ENCODE results near the gene ROCK2. TPM values are rescaled to one million over a fixed set of nuclear protein-coding genes. Genes with fewer than 3 reads are reported as not detected.

The ROCK2 gene
- total and polyA plus RNA-seq, 2 of the 13 experiments (the other 11 are each of a cell fraction or from before 2014, with no cell fraction given), result 38.1 to 119 TPM

GRCh38 chr2:11158916-11159573, 185.4 kb downstream of the ROCK2 start (continued):
- TF ChIP-seq THAP9 (CRISPR knock-in tag; IDR thresholded peaks at IDR 0.05; ENCODE audit: borderline replicate concordance), result no peak
- TF ChIP-seq, protein P1, sequence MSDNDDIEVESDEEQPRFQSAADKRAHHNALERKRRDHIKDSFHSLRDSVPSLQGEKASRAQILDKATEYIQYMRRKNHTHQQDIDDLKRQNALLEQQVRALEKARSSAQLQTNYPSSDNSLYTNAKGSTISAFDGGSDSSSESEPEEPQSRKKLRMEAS (IDR thresholded peaks at IDR 0.05), result peak; percentile 67
- 0 out of 2 replicates have a peak, but pooled peaks have one; percentile 30 for TF ChIP-seq ZNF564 (CRISPR knock-in tag; IDR thresholded peaks at IDR 0.05)
- TF ChIP-seq, protein P2, sequence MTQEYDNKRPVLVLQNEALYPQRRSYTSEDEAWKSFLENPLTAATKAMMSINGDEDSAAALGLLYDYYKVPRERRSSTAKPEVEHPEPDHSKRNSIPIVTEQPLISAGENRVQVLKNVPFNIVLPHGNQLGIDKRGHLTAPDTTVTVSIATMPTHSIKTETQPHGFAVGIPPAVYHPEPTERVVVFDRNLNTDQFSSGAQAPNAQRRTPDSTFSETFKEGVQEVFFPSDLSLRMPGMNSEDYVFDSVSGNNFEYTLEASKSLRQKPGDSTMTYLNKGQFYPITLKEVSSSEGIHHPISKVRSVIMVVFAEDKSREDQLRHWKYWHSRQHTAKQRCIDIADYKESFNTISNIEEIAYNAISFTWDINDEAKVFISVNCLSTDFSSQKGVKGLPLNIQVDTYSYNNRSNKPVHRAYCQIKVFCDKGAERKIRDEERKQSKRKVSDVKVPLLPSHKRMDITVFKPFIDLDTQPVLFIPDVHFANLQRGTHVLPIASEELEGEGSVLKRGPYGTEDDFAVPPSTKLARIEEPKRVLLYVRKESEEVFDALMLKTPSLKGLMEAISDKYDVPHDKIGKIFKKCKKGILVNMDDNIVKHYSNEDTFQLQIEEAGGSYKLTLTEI (CRISPR knock-in tag; conservative IDR thresholded peaks at IDR 0.05), result no peak
- TF ChIP-seq TEAD2 (CRISPR knock-in tag; IDR thresholded peaks at IDR 0.05), result no peak
- no peak for TF ChIP-seq BRF2 (CRISPR knock-in tag; IDR thresholded peaks at IDR 0.05)
- TF ChIP-seq, protein P3, sequence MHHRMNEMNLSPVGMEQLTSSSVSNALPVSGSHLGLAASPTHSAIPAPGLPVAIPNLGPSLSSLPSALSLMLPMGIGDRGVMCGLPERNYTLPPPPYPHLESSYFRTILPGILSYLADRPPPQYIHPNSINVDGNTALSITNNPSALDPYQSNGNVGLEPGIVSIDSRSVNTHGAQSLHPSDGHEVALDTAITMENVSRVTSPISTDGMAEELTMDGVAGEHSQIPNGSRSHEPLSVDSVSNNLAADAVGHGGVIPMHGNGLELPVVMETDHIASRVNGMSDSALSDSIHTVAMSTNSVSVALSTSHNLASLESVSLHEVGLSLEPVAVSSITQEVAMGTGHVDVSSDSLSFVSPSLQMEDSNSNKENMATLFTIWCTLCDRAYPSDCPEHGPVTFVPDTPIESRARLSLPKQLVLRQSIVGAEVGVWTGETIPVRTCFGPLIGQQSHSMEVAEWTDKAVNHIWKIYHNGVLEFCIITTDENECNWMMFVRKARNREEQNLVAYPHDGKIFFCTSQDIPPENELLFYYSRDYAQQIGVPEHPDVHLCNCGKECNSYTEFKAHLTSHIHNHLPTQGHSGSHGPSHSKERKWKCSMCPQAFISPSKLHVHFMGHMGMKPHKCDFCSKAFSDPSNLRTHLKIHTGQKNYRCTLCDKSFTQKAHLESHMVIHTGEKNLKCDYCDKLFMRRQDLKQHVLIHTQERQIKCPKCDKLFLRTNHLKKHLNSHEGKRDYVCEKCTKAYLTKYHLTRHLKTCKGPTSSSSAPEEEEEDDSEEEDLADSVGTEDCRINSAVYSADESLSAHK (CRISPR knock-in tag; IDR thresholded peaks at IDR 0.05; ENCODE audit: borderline replicate concordance), result no peak
- TF ChIP-seq, protein P4, sequence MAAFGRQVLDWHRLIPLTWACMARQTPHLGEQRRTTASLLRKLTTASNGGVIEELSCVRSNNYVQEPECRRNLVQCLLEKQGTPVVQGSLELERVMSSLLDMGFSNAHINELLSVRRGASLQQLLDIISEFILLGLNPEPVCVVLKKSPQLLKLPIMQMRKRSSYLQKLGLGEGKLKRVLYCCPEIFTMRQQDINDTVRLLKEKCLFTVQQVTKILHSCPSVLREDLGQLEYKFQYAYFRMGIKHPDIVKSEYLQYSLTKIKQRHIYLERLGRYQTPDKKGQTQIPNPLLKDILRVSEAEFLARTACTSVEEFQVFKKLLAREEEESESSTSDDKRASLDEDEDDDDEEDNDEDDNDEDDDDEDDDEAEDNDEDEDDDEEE (CRISPR knock-in tag; IDR thresholded peaks at IDR 0.05), result 0 out of 2 replicates have a peak, but pooled peaks have one; percentile 50
- peak; percentile 92 for TF ChIP-seq ZNF543 (CRISPR knock-in tag; IDR thresholded peaks at IDR 0.05)
- TF ChIP-seq ZBTB7A (CRISPR knock-in tag; IDR thresholded peaks at IDR 0.05), result no peak
- TF ChIP-seq, protein P5, sequence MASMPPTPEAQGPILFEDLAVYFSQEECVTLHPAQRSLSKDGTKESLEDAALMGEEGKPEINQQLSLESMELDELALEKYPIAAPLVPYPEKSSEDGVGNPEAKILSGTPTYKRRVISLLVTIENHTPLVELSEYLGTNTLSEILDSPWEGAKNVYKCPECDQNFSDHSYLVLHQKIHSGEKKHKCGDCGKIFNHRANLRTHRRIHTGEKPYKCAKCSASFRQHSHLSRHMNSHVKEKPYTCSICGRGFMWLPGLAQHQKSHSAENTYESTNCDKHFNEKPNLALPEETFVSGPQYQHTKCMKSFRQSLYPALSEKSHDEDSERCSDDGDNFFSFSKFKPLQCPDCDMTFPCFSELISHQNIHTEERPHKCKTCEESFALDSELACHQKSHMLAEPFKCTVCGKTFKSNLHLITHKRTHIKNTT (CRISPR knock-in tag; IDR thresholded peaks at IDR 0.05), result no peak
- no peak for TF ChIP-seq ZNF75D (CRISPR knock-in tag; IDR thresholded peaks at IDR 0.05; ENCODE audit: borderline replicate concordance)
- TF ChIP-seq ETV5 (CRISPR knock-in tag; IDR thresholded peaks at IDR 0.05; ENCODE audit: borderline replicate concordance), result no peak
- no peak; the same call in 1 of the 2 replicates for TF ChIP-seq NR0B2 (CRISPR knock-in tag; IDR thresholded peaks at IDR 0.05)
- TF ChIP-seq ZNF644 (CRISPR knock-in tag; IDR thresholded peaks at IDR 0.05; ENCODE audit: low read depth), result no peak
- peak; percentile 31 for TF ChIP-seq AGO1 (IDR thresholded peaks at IDR 0.05; ENCODE audit: low read depth, low read length, poor library complexity, severe bottlenecking)
- TF ChIP-seq SMARCC2 (IDR thresholded peaks at IDR 0.05), result no peak

Data from HepG2 (cell line).